ENCODE results near the gene PWP1. TPM values are rescaled to one million over a fixed set of nuclear protein-coding genes. Genes with fewer than 3 reads are reported as not detected.

The PWP1 gene
- total and polyA plus RNA-seq, 9 of the 15 experiments (the other 6 are each of a cell fraction or from before 2014, with no cell fraction given): 61.6 to 401 (median 111) TPM

GRCh38 chr12:107685360-107686248, at the start of gene PWP1 (continued):
- TF ChIP-seq BHLHE40 (IDR thresholded peaks at IDR 0.05; ENCODE audit: low read length) (peak; percentile 53), TAF1 (IDR thresholded peaks at IDR 0.05; ENCODE audit: control insufficient read depth, extremely low read depth, insufficient read depth, low read length, severe bottlenecking) (peak; percentile 89), HSF4 (CRISPR knock-in tag; IDR thresholded peaks at IDR 0.05; ENCODE audit: borderline replicate concordance) (no peak), FOXK1 (CRISPR knock-in tag; IDR thresholded peaks at IDR 0.05; ENCODE audit: borderline replicate concordance) (no peak; the same call in 1 of the 2 replicates), CBX1 (IDR thresholded peaks at IDR 0.05; ENCODE audit: low read depth) (no peak; the same call in 1 of the 2 replicates), NR3C1 (CRISPR knock-in tag; IDR thresholded peaks at IDR 0.05) (peak; percentile 39; the same call in 1 of the 2 replicates), ZNF41 (CRISPR knock-in tag; conservative IDR thresholded peaks at IDR 0.05) (0 out of 2 replicates have a peak, but pooled peaks have one; percentile 33)

GRCh38 chr12:107641154-107641553, 44.4 kb upstream of the PWP1 start:
- no peak overlapping the region for H2AFZ ChIP-seq (ENCODE audit: low read depth, low read length)
- no TSS peak for BruUV-seq (replicated peaks)
- H3K27ac ChIP-seq (ENCODE audit: extremely low read depth, low read depth, low read length): no peak overlapping the region
- in situ Hi-C loops (cut with MboI): no loop called here
- ChIA-PET POLR2A (no interaction called here), CTCF (ENCODE audit: low intra/inter-chr PET ratio) (no interaction called here)
- no peak overlapping the region for H3K4me3 ChIP-seq
- no peaks in the 10 kb centered on the region for H4K20me1 ChIP-seq (replicated peaks; ENCODE audit: control insufficient read depth, insufficient read depth, low read length)
- DNase-seq (ENCODE audit: extremely low read depth in 1 of 4, low spot score in 3 of 4) (no peak), ATAC-seq (no peak), FAIRE-seq (no peak)
- no peak overlapping the region for H3K9ac ChIP-seq (ENCODE audit: insufficient read depth in 1 of 2, low read depth in 2 of 2, low read length in 2 of 2)
- intact Hi-C loops (cut with micrococcal nuclease): no loop called here
- TF ChIP-seq SMARCE1 (IDR thresholded peaks at IDR 0.05) (no peak), MIER1 (IDR thresholded peaks at IDR 0.05; ENCODE audit: low read depth) (no peak)
- H3K9me3 ChIP-seq (replicated peaks; ENCODE audit: control insufficient read depth, insufficient read depth, low read depth, low read length): no peaks in the 10 kb centered on the region
- no peaks in the 10 kb centered on the region for H3K79me2 ChIP-seq (ENCODE audit: control insufficient read depth, insufficient read depth, low read length)
- H3K9me1 ChIP-seq (ENCODE audit: control insufficient read depth, insufficient read depth, low read length): no peaks in the 10 kb centered on the region
- H3K27me3 ChIP-seq (ENCODE audit: control insufficient read depth in 2 of 2, insufficient read depth in 2 of 2, low read length in 2 of 2): peaks cover 17 to 55% of the 10 kb centered on the region in 2 experiments; a peak in 3 of 5 replicates
- no peaks in the 10 kb centered on the region for H3K36me3 ChIP-seq (ENCODE audit: control insufficient read depth, insufficient read depth, low read length)
- no peaks in the 10 kb centered on the region; a peak in 1 of 5 replicates for H3K4me1 ChIP-seq (replicated peaks in 1 of 2; ENCODE audit: control insufficient read depth in 2 of 2, insufficient read depth in 2 of 2, low read length in 2 of 2)
- no peak overlapping the region for H3K4me2 ChIP-seq (ENCODE audit: insufficient read depth, low read length)
